ENCODE measurements around the gene P3R3URF. TPM values are rescaled to one million over a fixed set of nuclear protein-coding genes. Genes with fewer than 3 reads are reported as not detected.

Gene P3R3URF
- total RNA-seq, 1 experiment from 2014 or later, result not detected

- BruUV-seq (replicated peaks), result no TSS peak
- RAD21 ChIA-PET (ENCODE audit: low non-redundant PET in 1 of 2, low total read pairs in 2 of 2, uncharacterized antibody in 2 of 2, unreplicated experiment in 2 of 2), result interaction anchor here in 1 of 2 experiments (1.4 kb wide), 1 partner anchor 133 kb away, joined by 3 read pairs; no protein-coding TSS in a partner anchor
- DNase-seq (ENCODE audit: low read depth, low spot score), result no peak
- H3K27me3 ChIP-seq (ENCODE audit: insufficient read depth, low read length), result no peaks in the 10 kb centered on the region
- no peak for ATAC-seq
- peak overlapping the region; percentile 80 for H2AFZ ChIP-seq (ENCODE audit: low read depth, low read length, poor library complexity, severe bottlenecking)
- intact Hi-C loops (cut with micrococcal nuclease), result no loop called here
- no peak overlapping the region; the same call in 1 of the 2 replicates for H3K27ac ChIP-seq (ENCODE audit: low read depth, low read length)
- POLR2A ChIA-PET, result interaction anchor here (0.6 kb wide), 1 partner anchor 139 kb away, joined by 3 read pairs; no protein-coding TSS in a partner anchor
- H3K79me2 ChIP-seq (ENCODE audit: insufficient read depth, low read length), result no peaks in the 10 kb centered on the region
- no peak overlapping the region for H3K4me3 ChIP-seq (replicated peaks in 1 of 2; ENCODE audit: low read depth in 1 of 2, low read length in 2 of 2)
- TF ChIP-seq CBX3 (IDR thresholded peaks at IDR 0.05; ENCODE audit: low read depth), result no peak
- TF ChIP-seq SIN3A (IDR thresholded peaks at IDR 0.05; ENCODE audit: low read depth), result no peak
- TF ChIP-seq CTCF (IDR thresholded peaks at IDR 0.05 in 2 of 3, conservative IDR thresholded peaks at IDR 0.05 in 1 of 3; ENCODE audit: borderline replicate concordance in 1 of 3, insufficient read depth in 1 of 3, low read depth in 2 of 3, low read length in 2 of 3), result no peak
- H3K4me2 ChIP-seq (ENCODE audit: low read length), result peak overlapping the region; percentile 47
- H3K9ac ChIP-seq (ENCODE audit: low read length), result no peak overlapping the region
- H3K36me3 ChIP-seq (ENCODE audit: control insufficient read depth in 1 of 2, insufficient read depth in 2 of 2, low read length in 2 of 2), result no peaks in the 10 kb centered on the region
- H3K4me1 ChIP-seq (ENCODE audit: control insufficient read depth in 1 of 2, insufficient read depth in 2 of 2, low read length in 2 of 2), result peaks cover 39 to 42% of the 10 kb centered on the region in 2 experiments
- CTCF ChIA-PET, result interaction anchor here (2.1 kb wide), 1 partner anchor 51 kb away, joined by 9 read pairs; no protein-coding TSS in a partner anchor
- no peaks in the 10 kb centered on the region for H3K9me2 ChIP-seq (ENCODE audit: insufficient read depth)
- H3K9me3 ChIP-seq (ENCODE audit: control insufficient read depth in 1 of 2, insufficient read depth in 1 of 2, low read depth in 1 of 2, low read length in 2 of 2), result no peaks in the 10 kb centered on the region
- H4K20me1 ChIP-seq (ENCODE audit: insufficient read depth), result no peaks in the 10 kb centered on the region
These were observed 4.0 kb downstream of the P3R3URF start for GRCh38 chr1:46172321-46172720.

DNA sequence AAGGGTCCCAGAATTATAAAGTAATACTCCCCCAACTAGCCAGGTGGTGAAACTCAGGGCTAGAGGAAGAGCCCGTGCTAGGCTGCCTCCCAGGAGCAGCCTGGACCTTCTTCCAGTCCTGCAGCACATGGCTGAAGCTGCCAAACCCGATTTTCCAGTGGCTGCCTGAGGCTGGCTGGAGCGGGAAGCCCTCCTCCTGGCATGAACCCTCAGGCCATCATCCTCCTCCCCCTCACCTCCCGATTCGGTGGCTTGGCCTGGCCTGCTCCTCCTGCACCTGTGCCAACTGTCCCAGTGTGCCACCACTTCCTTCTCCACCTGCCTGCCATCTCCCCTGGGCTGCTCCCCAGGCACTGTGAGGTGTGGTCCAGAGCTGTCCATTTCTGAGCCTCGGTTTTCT is 4.4 kb downstream of the P3R3URF start:
- no peaks in the 10 kb centered on the region for H3K36me3 ChIP-seq (ENCODE audit: control insufficient read depth in 1 of 2, insufficient read depth in 2 of 2, low read length in 2 of 2)
- intact Hi-C loops (cut with micrococcal nuclease), result no loop called here
- H4K20me1 ChIP-seq (ENCODE audit: insufficient read depth), result no peaks in the 10 kb centered on the region
- no peaks in the 10 kb centered on the region for H3K9me2 ChIP-seq (ENCODE audit: insufficient read depth)
- DNase-seq (ENCODE audit: low read depth, low spot score) (no peak), ATAC-seq (peak; percentile 48)
- ChIA-PET CTCF (interaction anchor here (2.1 kb wide), 1 partner anchor 52 kb away, joined by 9 read pairs; no protein-coding TSS in a partner anchor), RAD21 (ENCODE audit: low non-redundant PET in 1 of 2, low total read pairs in 2 of 2, uncharacterized antibody in 2 of 2, unreplicated experiment in 2 of 2) (interaction anchor here in 1 of 2 experiments (1.4 kb wide), 1 partner anchor 132 kb away, joined by 3 read pairs; no protein-coding TSS in a partner anchor), POLR2A (interaction anchor here (0.6 kb wide), 1 partner anchor 139 kb away, joined by 3 read pairs; no protein-coding TSS in a partner anchor)
- H3K27me3 ChIP-seq (ENCODE audit: insufficient read depth, low read length), result no peaks in the 10 kb centered on the region
- no peaks in the 10 kb centered on the region for H3K79me2 ChIP-seq (ENCODE audit: insufficient read depth, low read length)
- TF ChIP-seq EGR1 (IDR thresholded peaks at IDR 0.05; ENCODE audit: low read depth) (0 out of 2 replicates have a peak, but pooled peaks have one; percentile 22), ZNF274 (IDR thresholded peaks at IDR 0.05; ENCODE audit: low read depth, low read length) (no peak), CBX3 (IDR thresholded peaks at IDR 0.05; ENCODE audit: low read depth) (0 out of 2 replicates have a peak, but pooled peaks have one; percentile 39), YY1 (IDR thresholded peaks at IDR 0.05; ENCODE audit: extremely low read depth, insufficient replicate concordance, low read depth, low read length) (no peak), SP1 (IDR thresholded peaks at IDR 0.05; ENCODE audit: low read depth) (peak; percentile 45), ELF1 (IDR thresholded peaks at IDR 0.05; ENCODE audit: borderline replicate concordance, low read depth) (no peak), ATF3 (IDR thresholded peaks at IDR 0.05) (no peak), EZH2 (IDR thresholded peaks at IDR 0.05) (no peak), POLR2A (IDR thresholded peaks at IDR 0.05; ENCODE audit: borderline replicate concordance, extremely low read depth, insufficient read depth, insufficient read length) (no peak), TCF7L2 (IDR thresholded peaks at IDR 0.05; ENCODE audit: borderline replicate concordance, extremely low read depth, insufficient read depth, insufficient read length) (no peak), SIN3A (IDR thresholded peaks at IDR 0.05; ENCODE audit: low read depth) (no peak), POLR2AphosphoS5 (IDR thresholded peaks at IDR 0.05; ENCODE audit: low read depth, low read length) (peak; percentile 36; the same call in 1 of the 2 replicates)
- TF ChIP-seq, protein P1, sequence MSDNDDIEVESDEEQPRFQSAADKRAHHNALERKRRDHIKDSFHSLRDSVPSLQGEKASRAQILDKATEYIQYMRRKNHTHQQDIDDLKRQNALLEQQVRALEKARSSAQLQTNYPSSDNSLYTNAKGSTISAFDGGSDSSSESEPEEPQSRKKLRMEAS (IDR thresholded peaks at IDR 0.05), result peak; percentile 86
- peak overlapping the region; percentile 80 for H2AFZ ChIP-seq (ENCODE audit: low read depth, low read length, poor library complexity, severe bottlenecking)
- H3K4me3 ChIP-seq (replicated peaks in 1 of 2; ENCODE audit: low read depth in 1 of 2, low read length in 2 of 2), result no peak overlapping the region
- peak overlapping the region; percentile 25; the same call in 1 of the 2 replicates for H3K27ac ChIP-seq (ENCODE audit: low read depth, low read length)
- no TSS peak for BruUV-seq (replicated peaks)
- H3K9me3 ChIP-seq (ENCODE audit: control insufficient read depth in 1 of 2, insufficient read depth in 1 of 2, low read depth in 1 of 2, low read length in 2 of 2), result no peaks in the 10 kb centered on the region
- H3K9ac ChIP-seq (ENCODE audit: low read length), result no peak overlapping the region
- H3K4me2 ChIP-seq (ENCODE audit: low read length), result peak overlapping the region; percentile 47
- peaks cover 39 to 42% of the 10 kb centered on the region in 2 experiments for H3K4me1 ChIP-seq (ENCODE audit: control insufficient read depth in 1 of 2, insufficient read depth in 2 of 2, low read length in 2 of 2)
